Embryonic facial prominence (tissue), 1 donor: ENCODE results near the gene CLK4.

Experiments used
- DNase-seq: peaks from one replicate; pipeline ENCODE4 v3.0.0-alpha.2; 2016; ENCODE audit errors: extremely low spot score

CLK4 gene

DNA sequence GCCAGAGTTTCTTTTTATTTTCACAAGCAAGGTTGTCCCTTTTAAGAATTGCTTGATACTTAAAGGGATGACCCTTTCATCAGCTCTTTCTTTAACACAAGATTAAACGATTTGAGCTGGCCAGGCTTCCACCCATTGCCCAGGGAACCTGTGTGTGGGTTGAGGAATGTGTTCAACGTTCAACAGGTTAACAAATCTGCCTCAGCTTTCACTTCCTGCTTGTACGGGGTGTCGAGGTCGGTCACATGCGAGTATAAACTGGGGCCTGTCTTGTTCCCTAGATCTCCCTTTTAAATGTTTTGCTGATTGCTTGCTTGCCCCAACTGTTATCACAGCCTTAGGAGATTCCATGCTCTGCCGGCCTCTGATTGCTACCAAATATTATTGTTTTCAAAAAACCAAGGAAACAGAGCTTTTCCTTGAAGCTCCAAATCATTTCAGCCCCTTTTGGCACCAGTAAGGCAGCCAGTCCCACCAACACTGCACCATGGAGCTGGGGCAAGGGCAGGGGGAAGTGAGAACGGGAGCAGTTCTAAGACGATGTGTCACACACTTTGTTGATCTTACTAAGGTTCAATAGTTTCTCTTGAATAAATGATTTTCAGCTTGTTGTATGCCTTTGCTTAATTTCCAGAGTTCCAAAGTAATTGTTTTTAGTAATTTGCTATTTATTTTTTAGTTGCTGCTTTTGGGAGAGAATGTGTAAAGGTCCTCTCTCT lies 10.7 kb upstream of the CLK4 start:
- no peak for DNase-seq

DNA sequence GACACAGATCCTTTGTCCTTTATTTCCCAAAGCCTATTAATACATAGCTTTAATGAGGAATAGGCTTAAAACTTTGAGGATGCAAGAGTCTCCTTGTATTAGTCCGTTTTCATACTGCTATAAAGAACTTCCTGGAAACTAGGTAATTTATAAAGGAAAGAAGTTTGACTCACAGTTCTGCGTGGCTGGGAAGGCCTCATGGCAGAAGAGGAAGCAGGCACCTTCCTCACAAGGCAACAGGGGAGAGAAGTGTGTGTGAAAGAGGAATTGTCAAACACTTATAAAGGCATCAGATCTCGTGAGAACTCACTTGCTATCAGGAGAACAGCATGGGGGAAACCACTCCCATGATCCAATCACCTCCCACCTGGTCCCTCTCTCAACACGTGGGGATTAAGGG lies 5.4 kb upstream of the CLK4 start:
- DNase-seq, result no peak

DNA sequence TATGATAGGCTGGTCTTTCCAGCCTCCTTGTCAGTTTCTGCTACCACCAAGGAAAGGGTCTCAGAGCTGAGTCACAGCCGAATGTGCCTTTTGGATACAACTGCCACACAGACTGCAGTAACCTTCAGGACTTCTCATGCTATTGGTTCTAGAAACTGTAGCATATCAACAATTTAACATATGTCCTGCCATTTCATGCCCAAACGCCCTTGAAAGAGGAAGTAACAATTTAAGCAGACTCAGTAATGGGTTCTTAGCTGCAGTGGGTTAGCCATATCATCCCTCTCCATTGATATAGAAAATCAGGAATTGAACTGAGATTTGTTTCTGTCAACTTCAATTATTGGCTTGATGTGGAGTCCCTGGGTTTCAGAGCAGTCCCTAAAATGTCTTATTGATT lies 4.1 kb upstream of the CLK4 start:
- no peak for DNase-seq

DNA sequence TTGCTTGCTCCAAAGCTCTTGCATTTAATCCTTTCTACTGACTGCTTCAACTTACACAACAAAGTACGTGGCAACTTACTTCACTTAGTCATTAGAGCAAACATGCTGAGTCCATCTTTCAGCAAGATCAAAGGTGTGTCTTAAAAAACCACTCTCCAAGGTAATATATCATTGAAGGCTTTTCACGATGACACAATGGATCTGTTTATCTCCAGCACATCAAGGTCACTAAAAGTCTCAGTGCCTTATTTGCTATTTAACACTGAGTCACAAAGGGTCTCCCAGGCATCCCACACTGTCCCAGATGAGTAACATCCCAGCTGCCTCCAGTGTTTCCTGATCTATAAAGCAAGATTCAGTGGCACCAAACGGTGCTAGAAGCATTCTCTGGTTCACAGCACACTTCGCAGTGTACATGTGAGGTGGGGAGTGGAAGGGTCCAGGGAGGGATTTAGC lies 3.7 kb upstream of the CLK4 start:
- no peak for DNase-seq

DNA sequence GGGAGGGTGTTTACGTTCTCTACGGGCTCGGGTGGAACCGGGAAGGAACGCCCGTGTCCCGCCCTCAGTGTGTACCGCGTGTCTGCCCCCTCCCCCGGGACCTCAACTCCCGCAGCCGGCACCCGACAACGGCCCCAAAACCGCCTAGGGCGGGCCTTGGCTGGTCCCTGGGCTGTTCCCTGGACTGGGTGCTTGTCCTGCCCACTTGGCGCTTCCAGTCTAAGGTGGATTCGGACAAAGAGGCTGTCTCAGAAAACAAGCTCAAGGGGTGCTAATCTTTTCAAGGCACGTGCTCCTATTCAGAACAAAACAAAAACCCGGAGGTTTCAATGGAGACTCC lies 379 bp upstream of the CLK4 start:
- no peak for DNase-seq

DNA sequence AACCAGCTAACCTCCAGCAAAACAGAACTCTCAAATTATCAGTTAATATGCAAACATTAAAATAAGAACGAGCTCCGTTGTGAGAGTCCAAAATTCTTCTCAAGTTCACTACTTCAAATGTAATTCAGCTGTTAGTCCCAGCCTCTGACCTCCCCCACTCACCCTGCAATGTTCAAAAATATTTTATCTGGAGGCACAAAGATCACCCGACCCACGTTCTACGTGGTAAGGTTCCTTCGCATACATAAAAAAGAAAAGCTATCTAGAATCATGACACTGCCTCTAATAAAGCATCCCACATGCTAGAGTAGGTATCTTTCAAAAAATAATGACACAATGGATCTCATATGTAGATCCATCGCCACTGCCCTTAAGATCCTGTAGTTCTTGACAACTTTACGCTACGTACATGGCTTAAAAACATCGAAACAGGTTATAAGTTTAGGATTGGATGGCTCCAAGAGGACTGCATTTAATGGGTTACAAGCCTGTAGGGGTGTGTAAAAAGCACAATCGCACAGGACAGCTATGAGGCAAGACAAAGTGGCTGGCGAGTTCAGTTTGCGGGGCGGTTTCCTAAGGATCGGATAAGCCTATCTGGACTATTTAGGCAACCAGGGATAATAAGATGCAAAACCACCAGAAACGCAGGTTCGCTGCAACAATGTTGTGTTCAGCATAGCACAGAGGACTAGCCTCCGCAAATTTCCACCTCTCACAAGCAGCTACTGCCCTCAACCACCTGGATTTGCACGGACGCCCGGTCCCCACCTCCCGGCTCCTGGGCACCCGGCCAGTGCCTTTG lies 969 bp downstream of the CLK4 start:
- peak; percentile 12 for DNase-seq

DNA sequence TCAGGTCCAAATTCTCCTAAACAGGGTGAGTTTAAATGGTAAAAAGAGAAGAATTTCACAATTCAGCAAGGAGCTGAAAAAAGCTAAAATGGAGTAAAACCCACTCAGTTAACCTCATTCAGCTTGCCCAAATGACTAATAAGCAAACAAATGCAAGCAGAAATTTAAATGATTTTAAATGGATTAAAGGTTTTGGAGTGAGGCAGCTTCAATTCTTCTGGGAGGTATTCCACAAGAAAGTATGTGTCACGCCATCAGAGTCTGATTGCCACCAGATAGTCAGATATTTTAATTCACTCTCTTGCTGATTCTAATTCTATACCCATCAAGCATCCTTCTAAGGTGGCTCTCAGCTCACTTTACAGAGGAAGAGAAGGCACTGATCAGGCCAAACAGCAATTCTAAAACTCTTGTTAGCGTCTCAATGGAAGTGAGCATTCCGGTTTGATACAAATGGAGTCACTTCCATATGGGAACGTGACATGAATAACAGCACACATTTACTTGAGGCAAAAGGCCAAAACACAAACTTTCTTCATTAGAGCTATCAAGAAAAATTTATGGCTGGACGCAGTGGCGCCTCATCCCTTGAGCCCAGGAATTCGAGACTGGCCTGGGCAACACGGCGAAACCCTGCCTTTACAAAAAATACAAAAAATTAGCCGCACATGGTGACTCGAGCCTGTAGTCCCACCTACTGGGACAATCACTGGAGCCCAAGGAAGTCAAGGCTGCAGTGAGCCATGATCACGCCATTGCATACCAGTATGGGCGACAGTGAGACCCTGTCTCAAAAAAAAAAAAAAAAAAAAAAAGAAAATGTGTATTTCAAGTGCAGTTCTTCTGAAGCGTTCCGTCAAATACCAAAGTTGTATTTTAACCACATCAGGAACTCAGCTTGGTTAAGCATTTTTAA lies 2.0 kb downstream of the CLK4 start:
- no peak for DNase-seq

DNA sequence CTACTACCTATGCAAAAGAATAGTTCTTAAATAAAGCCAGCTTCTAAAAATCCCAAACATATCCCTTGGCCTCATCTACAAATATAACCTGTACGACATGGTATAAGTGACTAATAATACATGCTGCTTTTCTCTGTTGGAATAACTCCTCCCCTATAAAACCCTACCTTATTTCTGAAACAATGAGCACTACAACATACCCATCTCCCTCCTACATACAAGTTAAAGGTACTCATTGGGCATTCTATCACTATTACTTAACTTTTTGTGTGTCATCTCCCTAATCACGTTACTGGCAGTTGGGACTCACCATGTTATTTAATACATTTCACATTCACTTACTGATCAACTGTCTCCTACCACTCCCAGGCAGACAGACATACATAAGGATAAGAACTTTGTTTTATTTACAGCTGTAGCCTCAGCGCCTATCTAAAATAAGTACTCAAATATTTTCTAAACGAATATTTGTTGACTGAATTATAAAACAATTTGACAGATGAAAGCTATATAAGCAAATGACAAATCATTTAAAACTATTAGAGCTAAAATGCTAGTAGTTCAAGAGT lies 4.1 kb downstream of the CLK4 start:
- no peak for DNase-seq

DNA sequence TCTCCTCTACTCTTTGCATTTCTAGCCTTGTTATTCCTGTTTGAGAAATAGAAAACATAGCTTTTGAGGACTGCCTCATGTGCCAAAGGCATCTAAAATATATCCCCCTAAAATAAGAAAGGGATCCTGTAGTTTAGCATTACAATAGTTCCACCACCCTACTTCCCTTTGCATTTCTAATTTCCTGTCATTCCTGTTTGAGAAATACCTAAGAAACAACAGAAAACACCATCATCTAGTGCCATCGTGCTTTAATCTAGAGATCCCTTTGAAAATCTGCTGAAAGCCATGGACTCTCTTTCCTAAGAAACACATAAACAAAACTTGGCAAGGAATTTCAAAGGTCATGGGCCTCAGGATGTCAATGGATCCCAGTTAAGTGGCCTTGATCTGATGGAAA lies 7.5 kb downstream of the CLK4 start:
- no peak for DNase-seq

DNA sequence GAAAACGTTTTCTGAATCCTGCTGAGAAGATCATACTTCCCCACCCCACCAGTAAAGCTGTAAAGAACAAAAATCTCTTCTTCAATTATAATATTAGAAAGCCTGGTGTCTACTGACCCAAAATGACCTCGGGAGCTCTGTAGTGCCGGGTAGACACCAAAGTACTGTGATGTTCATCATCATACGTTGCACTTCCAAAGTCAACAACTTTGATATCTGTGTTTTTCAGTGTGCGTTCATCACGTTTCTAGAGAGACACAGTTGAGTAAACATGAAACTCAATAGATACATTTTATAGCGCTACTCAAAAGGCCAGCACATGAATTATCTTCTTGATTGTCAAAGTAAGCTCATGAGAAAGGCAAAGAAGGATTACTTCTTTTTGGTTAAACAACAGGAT lies 14.6 kb downstream of the CLK4 start:
- no peak for DNase-seq

DNA sequence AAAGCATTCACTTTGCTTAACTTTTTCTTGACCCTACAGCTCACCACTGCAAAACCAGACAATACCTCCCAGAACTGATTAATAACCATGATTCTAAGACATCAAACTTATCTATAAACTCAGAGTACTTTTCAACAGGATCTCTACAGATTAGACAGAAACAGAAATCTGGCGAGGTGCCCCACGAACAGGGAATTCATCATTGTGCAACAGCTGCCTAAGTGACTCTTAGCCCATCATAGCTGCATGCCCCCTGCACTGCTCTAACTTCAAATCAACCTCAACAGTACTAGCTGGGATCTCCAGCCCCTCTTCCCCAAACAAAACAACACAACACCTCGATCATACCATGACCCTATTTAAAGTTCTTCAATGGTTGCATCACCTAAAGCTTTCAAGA lies 20.6 kb downstream of the CLK4 start:
- no peak for DNase-seq

DNA sequence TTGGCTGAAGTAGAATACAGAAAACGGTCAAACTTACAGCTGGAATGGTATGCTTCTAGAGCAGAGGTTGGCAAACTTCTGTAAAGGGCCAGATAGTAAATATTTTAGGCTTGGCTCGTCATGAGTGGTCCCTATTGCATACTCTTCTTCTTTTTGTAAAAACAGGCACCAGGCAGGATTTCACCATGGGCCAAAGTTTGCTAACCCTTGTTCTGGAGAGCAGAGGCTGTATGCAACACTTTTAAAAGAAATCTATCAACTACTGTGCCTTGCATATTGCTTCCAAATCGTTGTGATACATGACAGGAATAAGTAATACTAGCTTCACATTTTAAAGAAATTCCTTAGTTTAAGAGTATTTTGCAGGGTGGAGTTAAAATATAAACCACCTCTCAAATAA lies 21.1 kb downstream of the CLK4 start:
- DNase-seq, result no peak

DNA sequence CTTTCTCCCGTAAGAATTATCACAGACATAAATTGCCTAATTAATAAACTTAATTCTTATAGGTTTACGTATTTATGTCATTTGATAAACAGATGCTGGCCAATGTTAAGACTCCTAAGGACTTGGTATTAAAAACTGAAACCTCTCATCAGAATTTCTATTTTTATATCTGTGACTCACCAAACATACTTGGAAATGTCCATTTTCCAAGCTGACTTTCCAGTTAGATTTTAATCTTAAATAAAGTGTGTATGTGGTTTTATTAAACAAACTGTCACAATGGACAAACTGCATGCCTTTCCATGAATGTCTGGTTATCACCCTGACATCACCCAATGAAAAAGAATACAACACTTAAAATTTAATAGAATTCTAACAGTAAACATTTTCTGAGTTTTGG lies 24.1 kb downstream of the CLK4 start:
- DNase-seq, result no peak

DNA sequence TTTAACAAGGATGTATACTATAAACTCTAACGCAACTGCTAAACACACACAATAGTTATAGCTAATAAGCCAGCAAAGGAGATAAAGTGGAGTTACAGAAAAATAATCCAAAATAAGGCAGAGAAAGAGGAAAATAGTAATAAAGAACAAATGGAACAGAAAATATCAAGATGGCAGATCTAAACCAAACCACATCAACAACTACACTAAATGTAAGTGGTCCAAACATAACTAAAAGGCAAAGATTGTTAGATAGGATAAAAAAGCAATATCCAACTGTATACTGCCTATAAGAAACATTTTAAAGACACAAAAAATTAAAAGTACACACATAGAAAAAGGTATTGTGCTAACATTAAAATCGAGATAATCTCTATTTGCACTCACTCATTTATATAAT lies 31.1 kb downstream of the CLK4 start:
- no peak for DNase-seq

DNA sequence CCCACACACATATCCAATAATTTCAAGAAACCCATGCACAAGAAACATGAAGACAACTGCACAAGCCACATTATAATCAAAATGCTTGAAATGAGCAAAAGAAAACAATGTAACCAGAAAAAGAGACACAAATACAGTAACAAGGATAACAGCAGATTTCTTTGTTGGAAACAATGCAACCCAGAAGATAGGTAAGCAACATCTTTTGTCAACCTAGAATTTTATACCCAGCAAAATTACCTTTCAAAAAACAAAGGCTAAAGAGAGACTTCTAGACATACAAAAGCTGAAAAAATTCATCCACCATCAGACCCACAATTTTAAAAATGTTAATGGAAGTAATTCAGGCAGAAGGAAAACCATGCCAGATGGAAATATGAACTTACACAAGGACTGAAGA lies 31.7 kb downstream of the CLK4 start:
- DNase-seq, result no peak

DNA sequence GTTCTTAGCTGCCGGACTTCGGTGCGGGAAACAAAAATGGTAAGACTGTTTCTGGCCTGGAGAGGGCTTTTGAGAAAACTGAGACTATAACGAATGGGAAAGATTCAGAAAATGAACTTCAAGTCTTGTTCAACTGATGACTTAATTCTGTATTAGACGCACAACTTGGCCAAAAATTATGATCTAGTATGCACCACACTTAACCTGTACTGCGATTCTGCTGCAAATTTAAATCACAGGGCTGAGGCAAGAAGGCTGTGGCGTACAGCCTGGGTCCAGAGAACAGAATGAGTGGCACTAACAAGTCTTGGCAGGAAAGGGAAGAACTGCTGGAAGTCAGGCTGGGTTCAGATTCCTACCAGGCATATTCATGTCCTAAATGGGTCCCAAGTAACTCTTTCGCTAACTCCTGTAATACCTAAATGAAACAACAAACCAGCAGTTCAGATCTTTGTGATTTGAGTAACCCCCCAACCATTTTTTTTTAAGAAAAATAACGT lies 35.9 kb downstream of the CLK4 start:
- DNase-seq, result no peak

DNA sequence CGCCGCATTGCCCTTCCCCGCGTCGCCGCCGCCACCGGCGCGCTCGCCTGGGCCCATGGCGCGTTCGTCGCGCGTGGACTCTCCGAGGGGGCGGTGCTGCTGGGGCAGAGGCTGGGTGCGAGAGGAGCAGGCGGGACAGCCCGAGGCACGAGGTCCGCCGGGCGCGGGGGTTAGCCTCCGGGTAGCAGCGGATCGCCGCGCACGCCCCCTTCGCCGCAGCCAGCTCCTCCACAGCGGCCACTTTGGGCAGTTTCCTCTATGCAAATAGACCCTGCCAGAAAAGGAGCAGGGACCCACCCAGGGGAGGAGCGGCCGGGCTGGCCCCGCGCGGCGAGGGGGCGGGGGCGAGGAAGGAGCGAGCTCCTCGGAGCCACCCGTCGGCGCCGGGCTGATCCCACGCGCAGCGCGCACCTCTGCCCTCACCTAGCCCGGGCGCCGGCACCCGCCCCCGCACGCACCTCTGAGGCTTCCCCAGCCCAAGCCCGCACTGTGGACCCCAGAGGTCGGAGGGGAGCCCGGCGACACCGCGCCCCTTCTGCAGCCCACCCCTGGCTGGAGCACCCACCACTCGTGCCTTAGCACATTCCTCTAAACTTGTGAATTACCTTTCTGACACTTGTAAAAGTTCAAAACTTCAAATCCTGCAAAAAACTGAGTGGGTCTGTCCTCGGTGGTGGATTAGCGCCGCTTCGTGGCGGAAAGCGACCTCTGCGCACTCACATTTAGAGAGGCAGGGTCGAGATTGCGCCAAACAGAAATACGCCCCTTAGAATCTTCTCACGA lies 36.5 kb downstream of the CLK4 start, which contains the start of gene COL23A1:
TSS of gene COL23A1 (minus strand) at position 253 of the 783 bp plus-strand sequence.
- DNase-seq, result peak; percentile 68

DNA sequence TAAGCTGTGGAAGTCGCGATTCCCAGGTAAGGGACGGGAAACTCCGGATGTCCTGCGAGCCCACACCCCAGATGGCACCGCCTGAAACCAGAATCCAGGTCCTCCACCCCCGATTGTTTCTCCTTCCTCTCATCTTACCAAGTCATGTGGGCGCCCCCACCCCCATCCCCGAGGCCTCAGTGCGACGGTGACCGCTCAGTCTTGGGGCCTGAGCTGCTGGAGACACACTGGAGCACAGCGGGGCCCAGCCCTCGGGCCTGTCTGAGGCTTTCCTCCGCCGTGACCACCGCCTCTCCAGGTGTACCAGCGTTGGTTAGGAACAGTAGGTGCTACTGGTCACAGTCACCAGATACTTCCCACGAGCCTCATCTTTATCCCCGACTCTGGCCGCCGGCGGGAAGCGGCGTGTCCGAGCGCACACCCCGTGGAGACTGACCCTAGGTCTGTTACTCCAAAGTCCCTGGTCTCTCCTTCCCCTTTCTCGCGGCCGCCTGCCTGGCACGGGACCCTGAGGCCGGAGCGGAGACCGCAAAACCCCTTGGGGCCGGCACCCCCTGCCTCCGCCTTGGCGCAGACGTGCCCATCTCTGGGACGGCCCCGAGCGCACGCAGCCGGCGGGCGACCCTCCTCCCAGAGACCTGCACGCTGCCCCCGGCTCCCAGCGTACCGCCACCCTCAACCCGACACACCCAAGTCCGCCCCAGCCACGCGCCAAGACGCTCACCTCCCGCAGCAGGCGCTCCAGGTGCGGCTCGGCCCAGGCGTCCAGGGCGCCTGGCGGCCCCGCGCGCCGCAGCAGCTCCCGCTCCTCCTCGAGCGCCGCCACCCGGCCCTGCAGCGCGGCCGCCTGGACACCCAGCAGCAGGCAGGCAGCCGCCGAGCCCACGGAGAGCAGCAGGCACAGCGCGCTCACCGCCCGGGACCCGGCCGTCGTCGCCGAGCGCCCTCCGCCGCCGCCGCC lies 37.4 kb downstream of the CLK4 start:
- no peak for DNase-seq

DNA sequence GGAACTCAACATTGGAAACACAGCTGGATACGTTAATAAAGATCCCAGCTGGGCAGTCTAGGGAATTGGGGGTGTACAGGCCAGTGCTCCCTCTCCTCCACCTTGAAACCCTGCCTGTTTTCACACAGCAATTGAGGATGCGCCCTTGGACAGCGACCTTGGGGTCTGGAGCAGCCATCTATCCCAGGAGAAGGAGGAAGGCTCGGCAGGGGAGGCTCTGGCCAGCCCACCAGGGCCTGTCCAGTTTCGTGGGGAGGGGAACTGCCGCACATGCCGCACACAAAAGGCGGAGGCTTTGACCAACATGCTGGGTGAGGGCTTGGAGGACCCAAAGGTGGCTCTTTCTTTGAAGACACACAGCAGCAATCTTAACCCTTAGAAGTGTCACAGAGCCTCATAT lies 38.1 kb downstream of the CLK4 start:
- no peak for DNase-seq
